Stimulated activated CD4-positive, alpha-beta T cell treated with anti-CD3 and anti-CD28 coated beads, TNF-alpha, amount 100 ng/mL, for 4 hours (primary cell): ENCODE results near the gene DNAJA1.
A peak's percentile ranks its signal among the peaks of the same experiment; 100 is the strongest.

Experiments
- DNase-seq, 3 experiments: peaks; one replicate each; pipeline ENCODE4 v3.0.0-alpha.2; 2020; ENCODE audit warnings: low read depth in 3 of 3

Gene DNAJA1

GRCh38 chr9:33029231-33029786 is 4.2 kb downstream of the DNAJA1 start:
- no peak for DNase-seq

GRCh38 chr9:33030285-33030684 is 5.2 kb downstream of the DNAJA1 start:
- no peak for DNase-seq

GRCh38 chr9:33032292-33032691 is 7.2 kb downstream of the DNAJA1 start:
- no peak for DNase-seq

GRCh38 chr9:33032865-33033264 is 7.8 kb downstream of the DNAJA1 start:
- DNase-seq: no peak

GRCh38 chr9:33040792-33041431 is 15.8 kb downstream of the DNAJA1 start:
- DNase-seq: no peak

GRCh38 chr9:33041432-33042188 is 16.5 kb downstream of the DNAJA1 start:
- DNase-seq: no peak

- DNase-seq: no peak
Observed at GRCh38 chr9:33042473-33042872, 17.4 kb downstream of the DNAJA1 start.

GRCh38 chr9:33043671-33044070 is 18.6 kb downstream of the DNAJA1 start:
- DNase-seq: no peak

- DNase-seq: peak; percentile 6 to 33 (median 16)
Observed at GRCh38 chr9:33044162-33044673, 19.1 kb downstream of the DNAJA1 start.

- DNase-seq: no peak
Observed at GRCh38 chr9:33044677-33045282, 19.7 kb downstream of the DNAJA1 start.

GRCh38 chr9:33046061-33046460 is 21.0 kb downstream of the DNAJA1 start:
- no peak for DNase-seq

GRCh38 chr9:33048054-33048465 is 23.0 kb downstream of the DNAJA1 start:
- DNase-seq: no peak

GRCh38 chr9:33049680-33050361 is 24.7 kb downstream of the DNAJA1 start:
- no peak for DNase-seq

- no peak for DNase-seq
Observed at GRCh38 chr9:33051144-33051543, 26.1 kb downstream of the DNAJA1 start.

- no peak for DNase-seq
Observed at GRCh38 chr9:33065157-33066076, 40.3 kb downstream of the DNAJA1 start.

- no peak for DNase-seq
Observed at GRCh38 chr9:33068991-33069390, 43.9 kb downstream of the DNAJA1 start.

- peak; percentile 80 to 92 (median 87) for DNase-seq
Observed at GRCh38 chr9:33076046-33077004, 51.3 kb downstream of the DNAJA1 start, which contains the start of gene SMU1. SMU1 (minus strand) TSS chr9:33076674; CDS start chr9:33076608, 66 bp downstream.

- DNase-seq: no peak
Observed at GRCh38 chr9:33080534-33080933, 55.5 kb downstream of the DNAJA1 start.

- DNase-seq: peak in 2 of 3 experiments; percentile 25 to 53
Observed at GRCh38 chr9:33081128-33081851, 56.2 kb downstream of the DNAJA1 start.
